ENCODE measurements around the gene DMAP1.

DMAP1 gene

GRCh38 chr1:44212355-44213221 is 683 bp upstream of the DMAP1 start:
- Histone ChIP-seq H2BK120ac (ENCODE audit: insufficient read depth, low read length, poor library complexity) (no peak overlapping the region), H3K18ac (ENCODE audit: low read length) (no peak overlapping the region), H2BK12ac (ENCODE audit: low read length) (no peak overlapping the region), H3K23ac (ENCODE audit: low read length) (no peak overlapping the region), H3K27ac (ENCODE audit: low read depth, low read length) (no peak overlapping the region), H3K4me1 (ENCODE audit: control insufficient read depth in 1 of 2, insufficient read depth in 2 of 2, low read length in 2 of 2) (peaks cover 5 to 11% of the 10 kb centered on the region in 2 experiments), H3K27me3 (ENCODE audit: insufficient read depth, low read length) (no peaks in the 10 kb centered on the region), H4K12ac (ENCODE audit: low read depth, low read length) (peak overlapping the region; percentile 61), H2AK5ac (ENCODE audit: low read length) (no peak overlapping the region), H3K4me3 (ENCODE audit: low read depth, low read length) (no peak overlapping the region), H2AFZ (ENCODE audit: insufficient read depth, low read length, poor library complexity) (peak overlapping the region; percentile 77), H3K14ac (ENCODE audit: low read length) (no peak overlapping the region), H4K91ac (ENCODE audit: low read depth, low read length) (no peak overlapping the region), H3K4ac (ENCODE audit: low read depth, low read length) (no peak overlapping the region), H3K36me3 (ENCODE audit: control insufficient read depth in 1 of 2, insufficient read depth in 2 of 2, low read length in 2 of 2) (peaks cover 5 to 14% of the 10 kb centered on the region in 2 experiments), H3K79me2 (ENCODE audit: control insufficient read depth, insufficient read depth, low read length, poor library complexity) (peaks cover 4% of the 10 kb centered on the region), H2BK5ac (ENCODE audit: low read depth, low read length, poor library complexity) (no peak overlapping the region), H3K4me2 (ENCODE audit: low read length) (peak overlapping the region; percentile 86), H3K9me3 (ENCODE audit: insufficient read depth, low read depth, low read length) (peaks cover 2% of the 10 kb centered on the region), H3K79me1 (ENCODE audit: low read length) (peaks cover 3% of the 10 kb centered on the region), H3K9ac (ENCODE audit: low read length) (no peak overlapping the region), H4K8ac (ENCODE audit: low read depth, low read length) (peak overlapping the region; percentile 88)
- no peak for DNase-seq
- no CpG with 5 or more reads among the region's 9 CpGs for WGBS (ENCODE audit: extremely low coverage, insufficient coverage, insufficient read length)

- WGBS (ENCODE audit: extremely low coverage, insufficient coverage, insufficient read length), result no CpG with 5 or more reads among the region's 4 CpGs
- peaks cover 0 to 6% of the 10 kb centered on the region in 2 experiments for H3K4me1 ChIP-seq (ENCODE audit: control insufficient read depth in 1 of 2, insufficient read depth in 2 of 2, low read length in 2 of 2)
- H2BK12ac ChIP-seq (ENCODE audit: low read length), result no peak overlapping the region
Observed at GRCh38 chr1:44217809-44218410, 4.6 kb downstream of the DMAP1 start.

GRCh38 chr1:44218503-44219300 is 5.4 kb downstream of the DMAP1 start:
- no CpG with 5 or more reads among the region's 24 CpGs for WGBS (ENCODE audit: extremely low coverage, insufficient coverage, insufficient read length)
- Histone ChIP-seq H3K23ac (ENCODE audit: low read length) (no peak overlapping the region), H3K14ac (ENCODE audit: low read length) (no peak overlapping the region), H4K12ac (ENCODE audit: low read depth, low read length) (no peak overlapping the region), H2BK12ac (ENCODE audit: low read length) (no peak overlapping the region), H3K18ac (ENCODE audit: low read length) (no peak overlapping the region), H2AFZ (ENCODE audit: insufficient read depth, low read length, poor library complexity) (no peak overlapping the region), H4K8ac (ENCODE audit: low read depth, low read length) (no peak overlapping the region), H3K9ac (ENCODE audit: low read length) (no peak overlapping the region), H3K4me3 (ENCODE audit: low read depth, low read length) (no peak overlapping the region), H3K4me2 (ENCODE audit: low read length) (no peak overlapping the region), H3K4me1 (ENCODE audit: control insufficient read depth in 1 of 2, insufficient read depth in 2 of 2, low read length in 2 of 2) (peaks cover 0 to 4% of the 10 kb centered on the region in 2 experiments), H2BK5ac (ENCODE audit: low read depth, low read length, poor library complexity) (no peak overlapping the region), H3K36me3 (ENCODE audit: control insufficient read depth in 1 of 2, insufficient read depth in 2 of 2, low read length in 2 of 2) (peaks cover 49 to 57% of the 10 kb centered on the region in 2 experiments), H3K27me3 (ENCODE audit: insufficient read depth, low read length) (no peaks in the 10 kb centered on the region), H3K9me3 (ENCODE audit: insufficient read depth, low read depth, low read length) (no peaks in the 10 kb centered on the region), H3K4ac (ENCODE audit: low read depth, low read length) (no peak overlapping the region), H2BK120ac (ENCODE audit: insufficient read depth, low read length, poor library complexity) (no peak overlapping the region), H3K27ac (ENCODE audit: low read depth, low read length) (no peak overlapping the region), H3K79me2 (ENCODE audit: control insufficient read depth, insufficient read depth, low read length, poor library complexity) (no peaks in the 10 kb centered on the region), H4K91ac (ENCODE audit: low read depth, low read length) (no peak overlapping the region), H3K79me1 (ENCODE audit: low read length) (no peaks in the 10 kb centered on the region), H2AK5ac (ENCODE audit: low read length) (no peak overlapping the region)
- DNase-seq, result no peak

More at GRCh38 chr1:44217809-44218410, 4.6 kb downstream of the DMAP1 start:
- H2AFZ ChIP-seq (ENCODE audit: insufficient read depth, low read length, poor library complexity), result no peak overlapping the region
- H3K79me2 ChIP-seq (ENCODE audit: control insufficient read depth, insufficient read depth, low read length, poor library complexity), result peaks cover 4% of the 10 kb centered on the region
- no peak overlapping the region for H3K18ac ChIP-seq (ENCODE audit: low read length)
- peaks cover 2% of the 10 kb centered on the region for H3K9me3 ChIP-seq (ENCODE audit: insufficient read depth, low read depth, low read length)
- no peak overlapping the region for H2BK5ac ChIP-seq (ENCODE audit: low read depth, low read length, poor library complexity)
- no peak overlapping the region for H4K91ac ChIP-seq (ENCODE audit: low read depth, low read length)
- peak; percentile 70 to 87 for DNase-seq
- H3K36me3 ChIP-seq (ENCODE audit: control insufficient read depth in 1 of 2, insufficient read depth in 2 of 2, low read length in 2 of 2), result peaks cover 49 to 57% of the 10 kb centered on the region in 2 experiments
- no peak overlapping the region for H3K4me3 ChIP-seq (ENCODE audit: low read depth, low read length)
- no peaks in the 10 kb centered on the region for H3K27me3 ChIP-seq (ENCODE audit: insufficient read depth, low read length)
- H3K9ac ChIP-seq (ENCODE audit: low read length), result no peak overlapping the region
- peaks cover 3% of the 10 kb centered on the region for H3K79me1 ChIP-seq (ENCODE audit: low read length)
- H3K14ac ChIP-seq (ENCODE audit: low read length), result no peak overlapping the region
- H2AK5ac ChIP-seq (ENCODE audit: low read length), result no peak overlapping the region
- H4K12ac ChIP-seq (ENCODE audit: low read depth, low read length), result no peak overlapping the region
- no peak overlapping the region for H3K23ac ChIP-seq (ENCODE audit: low read length)
- H3K4me2 ChIP-seq (ENCODE audit: low read length), result no peak overlapping the region
- H4K8ac ChIP-seq (ENCODE audit: low read depth, low read length), result no peak overlapping the region
- H3K4ac ChIP-seq (ENCODE audit: low read depth, low read length), result no peak overlapping the region
- H3K27ac ChIP-seq (ENCODE audit: low read depth, low read length), result no peak overlapping the region
- H2BK120ac ChIP-seq (ENCODE audit: insufficient read depth, low read length, poor library complexity), result no peak overlapping the region

- Histone ChIP-seq H3K18ac (ENCODE audit: low read length) (no peak overlapping the region), H3K79me1 (ENCODE audit: low read length) (no peaks in the 10 kb centered on the region), H3K36me3 (ENCODE audit: control insufficient read depth in 1 of 2, insufficient read depth in 2 of 2, low read length in 2 of 2) (peaks cover 49 to 57% of the 10 kb centered on the region in 2 experiments), H3K4me3 (ENCODE audit: low read depth, low read length) (no peak overlapping the region), H2BK5ac (ENCODE audit: low read depth, low read length, poor library complexity) (no peak overlapping the region), H3K4me1 (ENCODE audit: control insufficient read depth in 1 of 2, insufficient read depth in 2 of 2, low read length in 2 of 2) (no peaks in the 10 kb centered on the region), H2AFZ (ENCODE audit: insufficient read depth, low read length, poor library complexity) (no peak overlapping the region), H3K4me2 (ENCODE audit: low read length) (no peak overlapping the region), H4K91ac (ENCODE audit: low read depth, low read length) (no peak overlapping the region), H3K27ac (ENCODE audit: low read depth, low read length) (no peak overlapping the region), H2BK12ac (ENCODE audit: low read length) (no peak overlapping the region), H3K79me2 (ENCODE audit: control insufficient read depth, insufficient read depth, low read length, poor library complexity) (no peaks in the 10 kb centered on the region), H4K12ac (ENCODE audit: low read depth, low read length) (no peak overlapping the region), H3K23ac (ENCODE audit: low read length) (no peak overlapping the region), H3K14ac (ENCODE audit: low read length) (no peak overlapping the region), H3K4ac (ENCODE audit: low read depth, low read length) (no peak overlapping the region), H3K9me3 (ENCODE audit: insufficient read depth, low read depth, low read length) (no peaks in the 10 kb centered on the region), H3K9ac (ENCODE audit: low read length) (no peak overlapping the region), H4K8ac (ENCODE audit: low read depth, low read length) (no peak overlapping the region), H2AK5ac (ENCODE audit: low read length) (no peak overlapping the region), H3K27me3 (ENCODE audit: insufficient read depth, low read length) (no peaks in the 10 kb centered on the region), H2BK120ac (ENCODE audit: insufficient read depth, low read length, poor library complexity) (no peak overlapping the region)
- no CpG with 5 or more reads among the region's 6 CpGs for WGBS (ENCODE audit: extremely low coverage, insufficient coverage, insufficient read length)
- no peak for DNase-seq
Observed at GRCh38 chr1:44219301-44219626, 6.0 kb downstream of the DMAP1 start.

All from trophoblast cell (in vitro differentiated cells and primary cell).